Thymus (tissue), 11 donors: ENCODE measurements around the gene RER1. TPM values are rescaled to one million over a fixed set of nuclear protein-coding genes. Genes with fewer than 3 reads are reported as not detected.

Source experiments
- DNase-seq, 9 donors: peaks; one replicate each; pipeline ENCODE4 v3.0.0-alpha.2; 2013; ENCODE audit warnings: low spot score in 9 of 9, low read depth in 6 of 9, missing footprints in 1 of 9
- H3K27ac ChIP-seq, 2 donors: one replicate each; pipeline ENCODE4 v1.5.1; 2013; ENCODE audit warnings: control low read depth in 1 of 2, low read depth in 1 of 2, low read length in 1 of 2, mild to moderate bottlenecking in 1 of 2, moderate library complexity in 1 of 2
- H3K27me3 ChIP-seq, 2 donors: one replicate each; pipeline ENCODE4 v1.5.1; 2013; ENCODE audit warnings: low read length in 1 of 2; ENCODE audit not compliant: control insufficient read depth in 2 of 2, insufficient read depth in 1 of 2
- H3K36me3 ChIP-seq, 2 donors: one replicate each; pipeline ENCODE4 v1.5.1; 2013; ENCODE audit warnings: low read length in 1 of 2, mild to moderate bottlenecking in 1 of 2, moderate library complexity in 1 of 2; ENCODE audit not compliant: control insufficient read depth in 2 of 2, insufficient read depth in 2 of 2
- H3K4me1 ChIP-seq, 2 donors: one replicate each; pipeline ENCODE4 v1.5.1; 2013; ENCODE audit warnings: low read length in 2 of 2; ENCODE audit not compliant: control insufficient read depth in 2 of 2, insufficient read depth in 2 of 2
- H3K4me3 ChIP-seq, 2 donors: one replicate each; pipeline ENCODE4 v1.5.1; 2013; ENCODE audit warnings: low read length in 2 of 2, control low read depth in 1 of 2, mild to moderate bottlenecking in 1 of 2
- H3K9me3 ChIP-seq, 2 donors: one replicate each; pipeline ENCODE4 v1.5.1; 2013; ENCODE audit warnings: low read length in 1 of 2, mild to moderate bottlenecking in 1 of 2; ENCODE audit not compliant: control insufficient read depth in 2 of 2, insufficient read depth in 1 of 2
- WGBS: extraction: QIAGEN DNeasy Blood & Tissue Kit; methylation state at CpG from one replicate; pipeline ENCODE4 v1.1.7; 2013; 5-methylcytosine and 5-hydroxymethylcytosine counted together
- polyA plus RNA-seq: library from polyadenylated mRNA; stranded (reverse); fragments of 200-250 nt; gene quantifications from one replicate; pipeline ENCODE4 v1.2.3, GENCODE V29; 2013
- total RNA-seq: library from RNA; stranded (reverse); fragments of 120-200 nt; gene quantifications from one replicate; pipeline ENCODE4 v1.2.4, GENCODE V29; 2013
- donor health status: healthy.

RER1 gene
- total and polyA plus RNA-seq, 2 donors: 58.6 to 85.8 TPM

GRCh38 chr1:2433196-2433595 is 41.6 kb downstream of the RER1 start:
- WGBS: 94% methylated on average over 13 of the region's 13 CpGs
- H3K27me3 ChIP-seq: peaks cover 0 to 31% of the 10 kb centered on the region in 2 donors

GRCh38 chr1:2433936-2434655 is 42.5 kb downstream of the RER1 start:
- H3K27ac ChIP-seq: no peak overlapping the region
- peaks cover 2 to 11% of the 10 kb centered on the region in 2 donors for H3K9me3 ChIP-seq
- peaks cover 0 to 31% of the 10 kb centered on the region in 2 donors for H3K27me3 ChIP-seq
- 60% methylated on average over 34 of the region's 34 CpGs for WGBS
- H3K36me3 ChIP-seq: no peaks in the 10 kb centered on the region
- H3K4me1 ChIP-seq: no peaks in the 10 kb centered on the region
- no peak for DNase-seq
- no peak overlapping the region for H3K4me3 ChIP-seq

More at GRCh38 chr1:2433196-2433595, 41.6 kb downstream of the RER1 start:
- H3K27ac ChIP-seq: no peak overlapping the region
- peaks cover 2 to 12% of the 10 kb centered on the region in 2 donors for H3K9me3 ChIP-seq
- no peak for DNase-seq
- H3K36me3 ChIP-seq: no peaks in the 10 kb centered on the region
- no peaks in the 10 kb centered on the region for H3K4me1 ChIP-seq
- no peak overlapping the region for H3K4me3 ChIP-seq

- H3K4me3 ChIP-seq: no peak overlapping the region
- no peak for DNase-seq
- WGBS: 92% methylated on average over 9 of the region's 9 CpGs
- H3K9me3 ChIP-seq: peaks cover 0 to 1% of the 10 kb centered on the region in 2 donors
- H3K36me3 ChIP-seq: no peaks in the 10 kb centered on the region
- H3K27me3 ChIP-seq: peaks cover 0 to 31% of the 10 kb centered on the region in 2 donors
- H3K4me1 ChIP-seq: no peaks in the 10 kb centered on the region
- no peak overlapping the region for H3K27ac ChIP-seq
Observed at GRCh38 chr1:2435091-2435490, 43.5 kb downstream of the RER1 start.

- whole genome bisulfite sequencing: 87% methylated on average over 2 of the region's 2 CpGs
Observed at GRCh38 chr1:2435746-2436355, 44.2 kb downstream of the RER1 start.

GRCh38 chr1:2436876-2437275 is 45.2 kb downstream of the RER1 start:
- Histone ChIP-seq H3K27me3 (peaks cover under 1 to 37% of the 10 kb centered on the region in 2 donors), H3K4me3 (no peak overlapping the region), H3K4me1 (no peaks in the 10 kb centered on the region), H3K9me3 (no peaks in the 10 kb centered on the region), H3K36me3 (no peaks in the 10 kb centered on the region), H3K27ac (no peak overlapping the region)
- 94% methylated on average over 7 of the region's 7 CpGs for WGBS
- no peak for DNase-seq

More at GRCh38 chr1:2435746-2436355, 44.2 kb downstream of the RER1 start:
- H3K4me3 ChIP-seq: no peak overlapping the region
- no peaks in the 10 kb centered on the region for H3K4me1 ChIP-seq
- H3K27me3 ChIP-seq: peaks cover 0 to 31% of the 10 kb centered on the region in 2 donors
- H3K36me3 ChIP-seq: no peaks in the 10 kb centered on the region
- no peak for DNase-seq
- no peak overlapping the region for H3K27ac ChIP-seq
- no peaks in the 10 kb centered on the region for H3K9me3 ChIP-seq

GRCh38 chr1:2437617-2438016 is 46.0 kb downstream of the RER1 start:
- Histone ChIP-seq H3K4me3 (no peak overlapping the region), H3K27me3 (peaks cover 8 to 38% of the 10 kb centered on the region in 2 donors), H3K36me3 (no peaks in the 10 kb centered on the region), H3K27ac (no peak overlapping the region), H3K4me1 (no peaks in the 10 kb centered on the region), H3K9me3 (no peaks in the 10 kb centered on the region)
- DNase-seq: no peak
- WGBS: 97% methylated on average over 15 of the region's 15 CpGs

- no peak overlapping the region for H3K27ac ChIP-seq
- no peak for DNase-seq
- WGBS: 71% methylated on average over 15 of the region's 15 CpGs
Observed at GRCh38 chr1:2438038-2438437, 46.4 kb downstream of the RER1 start.

GRCh38 chr1:2438641-2439040 is 47.0 kb downstream of the RER1 start:
- H3K27me3 ChIP-seq: peaks cover 18 to 35% of the 10 kb centered on the region in 2 donors

More at GRCh38 chr1:2438038-2438437, 46.4 kb downstream of the RER1 start:
- Histone ChIP-seq H3K4me3 (no peak overlapping the region), H3K36me3 (no peaks in the 10 kb centered on the region), H3K27me3 (peaks cover 12 to 38% of the 10 kb centered on the region in 2 donors), H3K4me1 (no peaks in the 10 kb centered on the region), H3K9me3 (no peaks in the 10 kb centered on the region)

GRCh38 chr1:2439369-2439768 is 47.7 kb downstream of the RER1 start:
- H3K9me3 ChIP-seq: no peaks in the 10 kb centered on the region
- H3K4me3 ChIP-seq: no peak overlapping the region
- no peaks in the 10 kb centered on the region for H3K36me3 ChIP-seq
- H3K4me1 ChIP-seq: no peaks in the 10 kb centered on the region
- whole genome bisulfite sequencing: 95% methylated on average over 15 of the region's 15 CpGs
- no peak for DNase-seq
- H3K27me3 ChIP-seq: peaks cover 25 to 33% of the 10 kb centered on the region in 2 donors
- H3K27ac ChIP-seq: no peak overlapping the region

More at GRCh38 chr1:2438641-2439040, 47.0 kb downstream of the RER1 start:
- 96% methylated on average over 14 of the region's 14 CpGs for WGBS
- no peaks in the 10 kb centered on the region for H3K9me3 ChIP-seq
- no peaks in the 10 kb centered on the region for H3K4me1 ChIP-seq
- H3K27ac ChIP-seq: no peak overlapping the region
- no peak overlapping the region for H3K4me3 ChIP-seq
- no peak for DNase-seq
- no peaks in the 10 kb centered on the region for H3K36me3 ChIP-seq
